Measurements from ENCODE around the gene CCDC88C.
A peak's percentile ranks its signal among the peaks of the same experiment; 100 is the strongest.

Gene CCDC88C

GRCh38 chr14:91417120-91417982, at the start of gene CCDC88C:
CCDC88C (minus strand) TSS chr14:91417820; CDS start chr14:91417690, 130 bp downstream.
- H3K27me3 ChIP-seq (ENCODE audit: control insufficient read depth in 5 of 5, insufficient read depth in 4 of 5, low read length in 5 of 5), result no peaks in the 10 kb centered on the region
- no peaks in the 10 kb centered on the region for H3K9me3 ChIP-seq (ENCODE audit: control insufficient read depth in 5 of 5, low read length in 5 of 5)
- H3K9ac ChIP-seq (ENCODE audit: low read length in 5 of 5), result peak within 1 kb of the TSS in 4 of 5 donors; percentile 40 to 64 (median 54)

DNA sequence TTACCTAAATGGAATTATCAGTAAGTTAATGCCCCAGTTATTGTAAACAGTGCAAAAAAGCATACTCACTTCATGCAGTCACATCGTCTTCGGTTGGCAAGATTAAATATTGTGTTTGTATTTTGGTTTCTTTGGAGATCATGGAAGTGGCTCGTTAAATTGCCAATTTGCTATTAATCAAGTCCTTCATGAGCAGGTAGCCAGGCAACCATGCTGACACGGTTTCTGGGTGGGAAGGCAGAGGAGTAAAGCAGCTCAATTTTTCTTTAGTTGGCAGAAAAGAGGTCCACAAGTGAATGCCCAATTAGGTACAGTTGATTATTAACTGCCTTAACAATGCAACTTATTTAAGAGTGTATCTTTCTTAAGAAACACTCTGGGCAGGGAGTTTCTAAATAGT, 48.6 kb upstream of the CCDC88C start:
- no peak overlapping the region for H3K27ac ChIP-seq (ENCODE audit: low read depth, low read length)
- H3K36me3 ChIP-seq (ENCODE audit: control insufficient read depth in 5 of 5, insufficient read depth in 5 of 5, low read length in 5 of 5), result peaks cover 48 to 74% (median 61%) of the 10 kb centered on the region in 5 donors
- H3K4me3 ChIP-seq (ENCODE audit: low read depth in 1 of 5, low read length in 5 of 5), result no peak overlapping the region
- no peak overlapping the region for H3K9ac ChIP-seq (ENCODE audit: low read length in 5 of 5)
- H3K27me3 ChIP-seq (ENCODE audit: control insufficient read depth in 5 of 5, insufficient read depth in 4 of 5, low read length in 5 of 5), result no peaks in the 10 kb centered on the region
- no peaks in the 10 kb centered on the region for H3K4me1 ChIP-seq (ENCODE audit: control insufficient read depth in 5 of 5, insufficient read depth in 5 of 5, low read length in 5 of 5)
- no peaks in the 10 kb centered on the region for H3K9me3 ChIP-seq (ENCODE audit: control insufficient read depth in 5 of 5, low read length in 5 of 5)

More at GRCh38 chr14:91417120-91417982, at the start of gene CCDC88C:
- Histone ChIP-seq H3K4me1 (ENCODE audit: control insufficient read depth in 5 of 5, insufficient read depth in 5 of 5, low read length in 5 of 5) (peaks cover 0 to 50% (median 44%) of the 10 kb centered on the region in 5 donors), H3K36me3 (ENCODE audit: control insufficient read depth in 5 of 5, insufficient read depth in 5 of 5, low read length in 5 of 5) (no peaks in the 10 kb centered on the region), H3K4me3 (ENCODE audit: low read depth in 1 of 5, low read length in 5 of 5) (peak within 1 kb of the TSS; percentile 57 to 68 (median 66)), H3K27ac (ENCODE audit: low read depth, low read length) (peak within 1 kb of the TSS; percentile 73)

GRCh38 chr14:91464615-91465205, 47.1 kb upstream of the CCDC88C start:
- Histone ChIP-seq H3K9ac (ENCODE audit: low read length in 5 of 5) (no peak overlapping the region), H3K36me3 (ENCODE audit: control insufficient read depth in 5 of 5, insufficient read depth in 5 of 5, low read length in 5 of 5) (peaks cover 36 to 73% (median 58%) of the 10 kb centered on the region in 5 donors)

GRCh38 chr14:91458612-91459011, 41.0 kb upstream of the CCDC88C start:
- H3K27ac ChIP-seq (ENCODE audit: low read depth, low read length), result no peak overlapping the region
- peaks cover 41 to 71% (median 58%) of the 10 kb centered on the region in 5 donors for H3K36me3 ChIP-seq (ENCODE audit: control insufficient read depth in 5 of 5, insufficient read depth in 5 of 5, low read length in 5 of 5)
- no peaks in the 10 kb centered on the region for H3K9me3 ChIP-seq (ENCODE audit: control insufficient read depth in 5 of 5, low read length in 5 of 5)
- H3K4me3 ChIP-seq (ENCODE audit: low read depth in 1 of 5, low read length in 5 of 5), result no peak overlapping the region
- H3K9ac ChIP-seq (ENCODE audit: low read length in 5 of 5), result no peak overlapping the region
- peaks cover 0 to 1% (median 0%) of the 10 kb centered on the region in 5 donors for H3K4me1 ChIP-seq (ENCODE audit: control insufficient read depth in 5 of 5, insufficient read depth in 5 of 5, low read length in 5 of 5)
- H3K27me3 ChIP-seq (ENCODE audit: control insufficient read depth in 5 of 5, insufficient read depth in 4 of 5, low read length in 5 of 5), result no peaks in the 10 kb centered on the region

More at GRCh38 chr14:91464615-91465205, 47.1 kb upstream of the CCDC88C start:
- no peak overlapping the region for H3K4me3 ChIP-seq (ENCODE audit: low read depth in 1 of 5, low read length in 5 of 5)
- no peak overlapping the region for H3K27ac ChIP-seq (ENCODE audit: low read depth, low read length)
- no peaks in the 10 kb centered on the region for H3K4me1 ChIP-seq (ENCODE audit: control insufficient read depth in 5 of 5, insufficient read depth in 5 of 5, low read length in 5 of 5)
- no peaks in the 10 kb centered on the region for H3K27me3 ChIP-seq (ENCODE audit: control insufficient read depth in 5 of 5, insufficient read depth in 4 of 5, low read length in 5 of 5)
- H3K9me3 ChIP-seq (ENCODE audit: control insufficient read depth in 5 of 5, low read length in 5 of 5), result no peaks in the 10 kb centered on the region

GRCh38 chr14:91456283-91456682, 38.7 kb upstream of the CCDC88C start:
- Histone ChIP-seq H3K9me3 (ENCODE audit: control insufficient read depth in 5 of 5, low read length in 5 of 5) (no peaks in the 10 kb centered on the region), H3K27ac (ENCODE audit: low read depth, low read length) (no peak overlapping the region), H3K9ac (ENCODE audit: low read length in 5 of 5) (no peak overlapping the region), H3K27me3 (ENCODE audit: control insufficient read depth in 5 of 5, insufficient read depth in 4 of 5, low read length in 5 of 5) (no peaks in the 10 kb centered on the region), H3K4me3 (ENCODE audit: low read depth in 1 of 5, low read length in 5 of 5) (no peak overlapping the region), H3K4me1 (ENCODE audit: control insufficient read depth in 5 of 5, insufficient read depth in 5 of 5, low read length in 5 of 5) (peaks cover 0 to 2% (median 0%) of the 10 kb centered on the region in 5 donors), H3K36me3 (ENCODE audit: control insufficient read depth in 5 of 5, insufficient read depth in 5 of 5, low read length in 5 of 5) (peaks cover 28 to 52% (median 39%) of the 10 kb centered on the region in 5 donors)

- Histone ChIP-seq H3K36me3 (ENCODE audit: control insufficient read depth in 5 of 5, insufficient read depth in 5 of 5, low read length in 5 of 5) (peaks cover 26 to 36% (median 28%) of the 10 kb centered on the region in 5 donors), H3K27me3 (ENCODE audit: control insufficient read depth in 5 of 5, insufficient read depth in 4 of 5, low read length in 5 of 5) (no peaks in the 10 kb centered on the region)
These were observed 37.0 kb upstream of the CCDC88C start for GRCh38 chr14:91454580-91454979.

GRCh38 chr14:91454155-91454554, 36.5 kb upstream of the CCDC88C start:
- no peak overlapping the region for H3K27ac ChIP-seq (ENCODE audit: low read depth, low read length)
- no peaks in the 10 kb centered on the region for H3K9me3 ChIP-seq (ENCODE audit: control insufficient read depth in 5 of 5, low read length in 5 of 5)
- H3K4me1 ChIP-seq (ENCODE audit: control insufficient read depth in 5 of 5, insufficient read depth in 5 of 5, low read length in 5 of 5), result peaks cover 0 to 2% (median 0%) of the 10 kb centered on the region in 5 donors
- H3K36me3 ChIP-seq (ENCODE audit: control insufficient read depth in 5 of 5, insufficient read depth in 5 of 5, low read length in 5 of 5), result peaks cover 25 to 34% (median 27%) of the 10 kb centered on the region in 5 donors
- H3K4me3 ChIP-seq (ENCODE audit: low read depth in 1 of 5, low read length in 5 of 5), result no peak overlapping the region
- no peaks in the 10 kb centered on the region for H3K27me3 ChIP-seq (ENCODE audit: control insufficient read depth in 5 of 5, insufficient read depth in 4 of 5, low read length in 5 of 5)
- H3K9ac ChIP-seq (ENCODE audit: low read length in 5 of 5), result no peak overlapping the region

More at GRCh38 chr14:91454580-91454979, 37.0 kb upstream of the CCDC88C start:
- Histone ChIP-seq H3K9me3 (ENCODE audit: control insufficient read depth in 5 of 5, low read length in 5 of 5) (no peaks in the 10 kb centered on the region), H3K4me1 (ENCODE audit: control insufficient read depth in 5 of 5, insufficient read depth in 5 of 5, low read length in 5 of 5) (peaks cover 0 to 2% (median 0%) of the 10 kb centered on the region in 5 donors), H3K9ac (ENCODE audit: low read length in 5 of 5) (no peak overlapping the region), H3K4me3 (ENCODE audit: low read depth in 1 of 5, low read length in 5 of 5) (no peak overlapping the region), H3K27ac (ENCODE audit: low read depth, low read length) (no peak overlapping the region)

DNA sequence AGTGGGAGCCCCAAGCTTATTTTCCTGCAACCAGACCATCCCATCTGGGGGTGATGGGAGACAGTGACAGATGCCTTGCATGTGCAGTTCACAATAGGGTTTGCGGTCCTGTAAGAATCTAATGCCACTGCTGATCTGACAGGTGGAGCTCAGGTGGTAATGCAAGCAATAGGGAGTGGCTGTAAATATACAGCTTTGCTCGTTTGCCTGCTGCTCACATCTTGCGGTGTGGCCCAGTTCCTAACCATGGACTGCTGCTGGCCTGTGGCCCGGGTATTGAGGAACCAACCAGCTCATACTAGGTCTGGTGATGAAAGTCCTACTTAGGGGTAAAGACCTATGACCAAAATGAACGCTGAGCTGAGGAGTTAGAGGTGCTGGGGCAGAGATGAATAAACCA, 36.1 kb upstream of the CCDC88C start:
- Histone ChIP-seq H3K36me3 (ENCODE audit: control insufficient read depth in 5 of 5, insufficient read depth in 5 of 5, low read length in 5 of 5) (peaks cover 22 to 32% (median 26%) of the 10 kb centered on the region in 5 donors), H3K9ac (ENCODE audit: low read length in 5 of 5) (no peak overlapping the region), H3K27ac (ENCODE audit: low read depth, low read length) (no peak overlapping the region), H3K9me3 (ENCODE audit: control insufficient read depth in 5 of 5, low read length in 5 of 5) (no peaks in the 10 kb centered on the region), H3K27me3 (ENCODE audit: control insufficient read depth in 5 of 5, insufficient read depth in 4 of 5, low read length in 5 of 5) (no peaks in the 10 kb centered on the region), H3K4me1 (ENCODE audit: control insufficient read depth in 5 of 5, insufficient read depth in 5 of 5, low read length in 5 of 5) (peaks cover 0 to 2% (median 0%) of the 10 kb centered on the region in 5 donors), H3K4me3 (ENCODE audit: low read depth in 1 of 5, low read length in 5 of 5) (no peak overlapping the region)

DNA sequence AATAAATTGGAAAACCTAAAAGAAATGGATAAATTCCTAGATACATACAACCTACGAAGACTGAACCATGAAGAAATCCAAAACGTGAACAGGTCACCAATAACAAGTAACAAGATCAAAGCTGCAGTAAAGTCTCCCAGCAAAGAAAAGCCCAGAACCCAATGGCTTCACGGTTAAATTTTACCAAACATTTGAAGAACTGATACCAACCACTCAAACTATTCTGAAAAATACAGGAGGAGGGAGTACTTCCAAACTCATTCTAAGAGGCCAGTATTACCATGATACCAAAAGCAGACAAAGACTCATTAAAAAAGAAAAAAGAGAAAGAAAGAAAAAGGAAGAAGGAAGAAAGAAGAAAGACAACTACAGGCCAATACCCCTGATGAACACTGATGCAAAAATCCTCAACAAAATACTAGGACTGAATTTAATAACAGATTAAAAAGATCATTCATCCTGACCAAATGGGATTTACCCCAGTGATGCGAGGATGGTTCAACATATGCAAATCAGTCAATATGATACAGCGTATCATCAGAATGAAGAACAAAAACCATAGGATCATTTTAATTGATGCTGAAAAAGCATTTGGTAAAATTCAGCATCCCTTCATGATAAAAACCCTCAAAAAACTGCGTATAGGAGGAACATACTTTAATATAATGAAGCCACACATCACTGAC, 26.9 kb upstream of the CCDC88C start:
- Histone ChIP-seq H3K9ac (ENCODE audit: low read length in 5 of 5) (no peak overlapping the region), H3K9me3 (ENCODE audit: control insufficient read depth in 5 of 5, low read length in 5 of 5) (no peaks in the 10 kb centered on the region), H3K4me3 (ENCODE audit: low read depth in 1 of 5, low read length in 5 of 5) (no peak overlapping the region), H3K4me1 (ENCODE audit: control insufficient read depth in 5 of 5, insufficient read depth in 5 of 5, low read length in 5 of 5) (no peaks in the 10 kb centered on the region), H3K27ac (ENCODE audit: low read depth, low read length) (no peak overlapping the region), H3K36me3 (ENCODE audit: control insufficient read depth in 5 of 5, insufficient read depth in 5 of 5, low read length in 5 of 5) (no peaks in the 10 kb centered on the region), H3K27me3 (ENCODE audit: control insufficient read depth in 5 of 5, insufficient read depth in 4 of 5, low read length in 5 of 5) (no peaks in the 10 kb centered on the region)

Measured in subcutaneous abdominal adipose tissue (tissue), 5 donors.